Muscle layer of colon (tissue), 2 donors: ENCODE measurements around the gene CCDC141.

Source experiments
- H3K27ac ChIP-seq: one replicate; pipeline ENCODE4 v1.7.0; 2013; ENCODE audit warnings: low read depth, mild to moderate bottlenecking, low read length, moderate library complexity
- H3K27me3 ChIP-seq, 2 donors: one replicate each; pipeline ENCODE4 v1.7.0; 2013; ENCODE audit warnings: low read length in 2 of 2, mild to moderate bottlenecking in 2 of 2; ENCODE audit not compliant: insufficient read depth in 2 of 2, control insufficient read depth in 1 of 2
- H3K36me3 ChIP-seq: one replicate; pipeline ENCODE4 v1.7.0; 2013; ENCODE audit warnings: mild to moderate bottlenecking, low read length; ENCODE audit not compliant: insufficient read depth
- H3K4me1 ChIP-seq: one replicate; pipeline ENCODE4 v1.7.0; 2013; ENCODE audit warnings: mild to moderate bottlenecking, low read length; ENCODE audit not compliant: insufficient read depth
- H3K4me3 ChIP-seq, 2 donors: one replicate each; pipeline ENCODE4 v1.7.0; 2013; ENCODE audit warnings: low read length in 2 of 2, low read depth in 1 of 2, mild to moderate bottlenecking in 1 of 2, moderate library complexity in 1 of 2
- H3K9ac ChIP-seq: one replicate; pipeline ENCODE4 v1.7.0; 2013; ENCODE audit warnings: low read length
- H3K9me3 ChIP-seq: one replicate; pipeline ENCODE4 v1.7.0; 2013; ENCODE audit warnings: mild to moderate bottlenecking, low read length
- donor health status: abdominal sarcoma.
- donor health status: Adenocarcinoma of cecum.

CCDC141 gene

GRCh38 chr2:178909507-178909906, 140.4 kb downstream of the CCDC141 start:
- no peak overlapping the region for H3K4me3 ChIP-seq
- H3K27ac ChIP-seq: no peak overlapping the region

GRCh38 chr2:178908810-178909209, 141.1 kb downstream of the CCDC141 start:
- Histone ChIP-seq H3K9me3 (no peaks in the 10 kb centered on the region), H3K9ac (no peak overlapping the region), H3K27me3 (no peaks in the 10 kb centered on the region), H3K36me3 (no peaks in the 10 kb centered on the region), H3K27ac (no peak overlapping the region), H3K4me1 (no peaks in the 10 kb centered on the region), H3K4me3 (no peak overlapping the region)

More at GRCh38 chr2:178909507-178909906, 140.4 kb downstream of the CCDC141 start:
- Histone ChIP-seq H3K9me3 (no peaks in the 10 kb centered on the region), H3K36me3 (no peaks in the 10 kb centered on the region), H3K9ac (no peak overlapping the region), H3K27me3 (no peaks in the 10 kb centered on the region), H3K4me1 (no peaks in the 10 kb centered on the region)

GRCh38 chr2:178905261-178905660, 144.7 kb downstream of the CCDC141 start:
- H3K9me3 ChIP-seq: no peaks in the 10 kb centered on the region
- no peak overlapping the region for H3K27ac ChIP-seq
- H3K4me3 ChIP-seq: no peak overlapping the region
- no peaks in the 10 kb centered on the region for H3K36me3 ChIP-seq
- H3K4me1 ChIP-seq: no peaks in the 10 kb centered on the region
- H3K27me3 ChIP-seq: no peaks in the 10 kb centered on the region
- no peak overlapping the region for H3K9ac ChIP-seq

- no peak overlapping the region for H3K4me3 ChIP-seq
- no peak overlapping the region for H3K9ac ChIP-seq
- no peaks in the 10 kb centered on the region for H3K9me3 ChIP-seq
- H3K36me3 ChIP-seq: no peaks in the 10 kb centered on the region
- no peak overlapping the region for H3K27ac ChIP-seq
- H3K27me3 ChIP-seq: no peaks in the 10 kb centered on the region
- H3K4me1 ChIP-seq: no peaks in the 10 kb centered on the region
These were observed 150.3 kb downstream of the CCDC141 start for GRCh38 chr2:178899656-178900055.

DNA sequence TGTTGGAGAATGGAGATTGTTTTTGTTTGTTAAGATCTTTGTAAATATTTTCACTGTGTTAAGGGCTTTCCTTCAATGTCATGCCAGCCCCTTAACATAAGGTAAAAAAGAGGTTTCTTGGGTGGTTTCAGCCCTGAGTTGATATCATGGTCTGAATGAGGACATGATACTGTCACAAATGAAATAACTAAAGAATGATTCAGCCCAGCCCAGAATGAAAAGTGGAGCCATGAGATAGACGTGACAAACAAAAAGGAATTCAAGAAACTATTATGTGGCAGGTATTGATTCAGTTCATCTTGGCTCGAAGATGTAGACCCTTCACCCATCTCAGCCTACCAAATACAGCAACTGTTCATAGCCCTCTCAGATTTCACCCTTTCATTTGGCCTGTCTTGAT, 154.1 kb downstream of the CCDC141 start:
- Histone ChIP-seq H3K9me3 (no peaks in the 10 kb centered on the region), H3K4me3 (no peak overlapping the region), H3K27me3 (no peaks in the 10 kb centered on the region), H3K27ac (no peak overlapping the region), H3K4me1 (no peaks in the 10 kb centered on the region), H3K36me3 (no peaks in the 10 kb centered on the region), H3K9ac (no peak overlapping the region)

- Histone ChIP-seq H3K36me3 (no peaks in the 10 kb centered on the region), H3K27me3 (no peaks in the 10 kb centered on the region), H3K4me3 (no peak overlapping the region), H3K9me3 (no peaks in the 10 kb centered on the region), H3K9ac (no peak overlapping the region), H3K4me1 (no peaks in the 10 kb centered on the region), H3K27ac (no peak overlapping the region)
These were observed 154.8 kb downstream of the CCDC141 start for GRCh38 chr2:178895171-178895570.

DNA sequence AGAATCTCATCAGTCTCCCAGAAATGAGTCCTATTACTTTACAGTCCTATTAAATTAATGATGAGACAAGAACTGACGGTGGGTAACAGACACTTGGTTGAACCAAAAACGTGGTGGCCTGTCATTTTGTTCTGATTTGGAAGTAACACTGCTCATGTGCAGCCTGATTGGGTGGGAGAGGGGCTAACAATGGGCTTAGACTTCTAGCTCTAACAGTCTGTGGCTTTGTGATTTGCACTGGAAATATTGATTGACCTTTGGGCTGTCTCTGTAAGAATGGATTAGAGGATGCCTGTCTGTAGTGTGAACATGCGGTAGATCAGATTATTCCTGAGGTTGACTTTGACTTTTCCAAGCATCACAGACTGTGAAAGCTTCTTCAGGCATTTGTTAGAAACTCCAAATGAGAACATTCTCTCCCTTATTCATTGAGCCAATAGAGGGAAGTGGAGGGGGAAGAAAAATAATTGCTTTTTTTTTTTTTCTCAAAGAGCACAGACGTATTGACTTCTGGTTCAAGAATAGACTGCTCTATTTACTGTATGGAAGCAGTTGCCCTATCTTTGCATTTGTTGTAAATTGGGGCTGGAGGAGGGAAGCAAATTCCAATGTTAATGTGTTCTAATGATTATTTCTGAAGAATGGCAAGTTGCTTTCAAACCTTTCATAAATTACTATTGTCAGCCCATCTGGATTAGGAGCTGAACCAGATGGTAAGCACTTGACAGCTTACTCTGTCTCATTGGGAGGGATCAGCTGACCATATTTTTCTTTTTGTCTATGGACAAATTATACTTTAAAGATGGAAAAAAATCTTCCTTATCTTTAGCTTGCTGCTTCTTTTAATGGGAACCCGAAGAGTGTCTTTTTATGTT, 156.9 kb downstream of the CCDC141 start:
- no peak overlapping the region for H3K9ac ChIP-seq
- no peaks in the 10 kb centered on the region for H3K36me3 ChIP-seq
- no peak overlapping the region for H3K27ac ChIP-seq
- no peaks in the 10 kb centered on the region for H3K9me3 ChIP-seq
- H3K4me1 ChIP-seq: no peaks in the 10 kb centered on the region
- no peaks in the 10 kb centered on the region for H3K27me3 ChIP-seq
- H3K4me3 ChIP-seq: no peak overlapping the region

GRCh38 chr2:178891959-178892485, 157.9 kb downstream of the CCDC141 start:
- Histone ChIP-seq H3K9ac (no peak overlapping the region), H3K4me1 (no peaks in the 10 kb centered on the region), H3K27me3 (no peaks in the 10 kb centered on the region), H3K36me3 (no peaks in the 10 kb centered on the region), H3K27ac (no peak overlapping the region), H3K4me3 (no peak overlapping the region), H3K9me3 (no peaks in the 10 kb centered on the region)

- Histone ChIP-seq H3K36me3 (no peaks in the 10 kb centered on the region), H3K9me3 (no peaks in the 10 kb centered on the region), H3K27ac (no peak overlapping the region), H3K4me3 (no peak overlapping the region), H3K9ac (no peak overlapping the region), H3K27me3 (no peaks in the 10 kb centered on the region), H3K4me1 (no peaks in the 10 kb centered on the region)
These were observed 158.5 kb downstream of the CCDC141 start for GRCh38 chr2:178891265-178891958.

GRCh38 chr2:178886006-178886405, 163.9 kb downstream of the CCDC141 start:
- Histone ChIP-seq H3K27ac (no peak overlapping the region), H3K9me3 (no peaks in the 10 kb centered on the region), H3K36me3 (no peaks in the 10 kb centered on the region), H3K27me3 (no peaks in the 10 kb centered on the region), H3K9ac (no peak overlapping the region), H3K4me3 (no peak overlapping the region), H3K4me1 (no peaks in the 10 kb centered on the region)

DNA sequence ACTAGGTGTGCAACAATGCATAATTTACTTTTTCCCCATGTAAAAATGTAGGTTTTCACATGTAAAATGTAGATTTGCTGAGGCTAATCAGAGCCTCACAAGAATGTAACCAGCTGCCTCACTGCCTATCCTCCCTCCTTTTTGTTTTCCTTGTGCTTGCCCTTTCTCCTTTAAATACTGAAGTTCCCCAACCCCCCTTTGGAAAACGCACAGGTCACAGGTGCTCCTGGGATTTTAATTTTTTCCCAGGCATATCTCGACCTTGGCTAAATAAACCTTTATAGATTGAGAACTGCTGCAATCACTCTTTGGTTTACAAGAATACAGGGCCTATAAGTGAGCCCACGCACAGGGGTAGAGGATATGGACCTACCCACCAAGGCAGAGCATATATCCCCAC, 165.5 kb downstream of the CCDC141 start:
- H3K9ac ChIP-seq: no peak overlapping the region
- H3K27me3 ChIP-seq: no peaks in the 10 kb centered on the region
- H3K9me3 ChIP-seq: no peaks in the 10 kb centered on the region
- H3K4me3 ChIP-seq: no peak overlapping the region
- no peaks in the 10 kb centered on the region for H3K36me3 ChIP-seq
- H3K27ac ChIP-seq: no peak overlapping the region
- no peaks in the 10 kb centered on the region for H3K4me1 ChIP-seq
